ENCODE measurements around the gene CEND1.

CEND1 gene

GRCh38 chr11:789943-790342, at the start of gene CEND1:
CEND1 (minus strand) TSS chr11:790090; CDS start chr11:788576, 1,514 bp downstream.
- Mint-ChIP-seq H3K27me3 (ENCODE audit: low read depth) (no peaks in the 10 kb centered on the region), H3K36me3 (ENCODE audit: low read depth) (peaks cover 3% of the 10 kb centered on the region), H3K27ac (no peak within 1 kb of the TSS), H3K9me3 (no peaks in the 10 kb centered on the region), H3K4me3 (peak within 1 kb of the TSS; percentile 21), H3K4me1 (ENCODE audit: low read depth) (no peaks in the 10 kb centered on the region)

DNA sequence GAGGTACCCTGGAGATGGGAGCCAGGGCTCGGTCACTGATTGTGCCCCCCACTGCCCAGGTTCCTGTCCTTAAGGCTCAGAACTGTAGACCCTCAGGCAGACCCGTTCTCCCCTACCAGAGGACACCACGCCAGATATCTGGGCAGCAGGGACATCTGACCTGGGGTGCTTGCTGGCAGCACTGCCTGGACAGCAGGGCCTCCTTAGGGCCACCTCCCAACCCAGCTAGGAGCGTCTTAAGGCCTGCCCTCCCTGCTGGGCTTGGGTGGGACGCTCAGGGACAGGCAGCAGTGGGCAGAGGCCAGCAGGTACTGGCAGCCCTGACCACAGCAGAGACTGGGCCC, 49.4 kb upstream of the CEND1 start:
- Mint-ChIP-seq H3K36me3 (ENCODE audit: low read depth) (peaks cover 3% of the 10 kb centered on the region), H3K4me3 (no peak overlapping the region), H3K9me3 (no peaks in the 10 kb centered on the region), H3K27ac (no peak overlapping the region), H3K4me1 (ENCODE audit: low read depth) (peaks cover 15% of the 10 kb centered on the region), H3K27me3 (ENCODE audit: low read depth) (no peaks in the 10 kb centered on the region)

GRCh38 chr11:838441-839279, 48.8 kb upstream of the CEND1 start:
- no peaks in the 10 kb centered on the region for H3K9me3 Mint-ChIP-seq
- H3K4me1 Mint-ChIP-seq (ENCODE audit: low read depth), result peaks cover 12% of the 10 kb centered on the region
- H3K27me3 Mint-ChIP-seq (ENCODE audit: low read depth), result no peaks in the 10 kb centered on the region
- no peak overlapping the region for H3K4me3 Mint-ChIP-seq
- no peak overlapping the region for H3K27ac Mint-ChIP-seq
- H3K36me3 Mint-ChIP-seq (ENCODE audit: low read depth), result peaks cover 3% of the 10 kb centered on the region

- Mint-ChIP-seq H3K9me3 (no peaks in the 10 kb centered on the region), H3K4me3 (no peak overlapping the region), H3K4me1 (ENCODE audit: low read depth) (peaks cover 11% of the 10 kb centered on the region), H3K36me3 (ENCODE audit: low read depth) (peaks cover 3% of the 10 kb centered on the region), H3K27me3 (ENCODE audit: low read depth) (no peaks in the 10 kb centered on the region), H3K27ac (no peak overlapping the region)
Observed at GRCh38 chr11:837990-838307, 48.1 kb upstream of the CEND1 start.

DNA sequence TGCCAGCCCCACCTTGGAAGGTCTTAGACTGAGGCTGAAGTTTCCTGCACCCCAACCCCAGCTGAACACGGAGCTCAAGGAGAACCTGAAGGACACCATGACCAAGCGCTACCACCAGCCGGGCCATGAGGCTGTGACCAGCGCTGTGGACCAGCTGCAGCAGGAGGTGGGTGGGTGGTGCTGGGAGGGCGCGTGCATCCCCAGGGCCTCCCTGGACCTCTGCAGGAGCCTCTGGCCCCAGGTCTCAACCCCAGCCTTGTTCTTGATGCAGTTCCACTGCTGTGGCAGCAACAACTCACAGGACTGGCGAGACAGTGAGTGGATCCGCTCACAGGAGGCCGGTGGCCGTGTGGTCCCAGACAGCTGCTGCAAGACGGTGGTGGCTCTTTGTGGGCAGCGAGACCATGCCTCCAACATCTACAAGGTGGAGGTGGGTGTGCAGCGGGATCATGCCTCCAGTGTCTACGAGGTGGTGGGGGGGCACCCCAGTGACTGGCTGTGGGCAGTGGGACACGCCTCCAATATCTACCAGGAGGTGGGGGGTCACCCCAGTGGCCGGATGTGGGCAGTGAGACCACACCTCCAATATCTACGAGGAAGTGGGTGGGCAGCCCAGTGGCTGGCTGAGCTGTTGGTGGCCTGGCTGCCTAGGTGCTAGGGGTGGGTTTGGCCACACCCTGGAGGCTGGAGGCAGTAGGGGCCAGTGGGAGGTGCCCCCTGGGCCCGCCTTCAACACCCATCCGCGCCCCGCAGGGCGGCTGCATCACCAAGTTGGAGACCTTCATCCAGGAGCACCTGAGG, 47.5 kb upstream of the CEND1 start:
- H3K4me3 Mint-ChIP-seq, result no peak overlapping the region
- H3K4me1 Mint-ChIP-seq (ENCODE audit: low read depth), result peaks cover 11% of the 10 kb centered on the region
- no peak overlapping the region for H3K27ac Mint-ChIP-seq
- H3K36me3 Mint-ChIP-seq (ENCODE audit: low read depth), result peaks cover 3% of the 10 kb centered on the region
- H3K9me3 Mint-ChIP-seq, result no peaks in the 10 kb centered on the region
- no peaks in the 10 kb centered on the region for H3K27me3 Mint-ChIP-seq (ENCODE audit: low read depth)

DNA sequence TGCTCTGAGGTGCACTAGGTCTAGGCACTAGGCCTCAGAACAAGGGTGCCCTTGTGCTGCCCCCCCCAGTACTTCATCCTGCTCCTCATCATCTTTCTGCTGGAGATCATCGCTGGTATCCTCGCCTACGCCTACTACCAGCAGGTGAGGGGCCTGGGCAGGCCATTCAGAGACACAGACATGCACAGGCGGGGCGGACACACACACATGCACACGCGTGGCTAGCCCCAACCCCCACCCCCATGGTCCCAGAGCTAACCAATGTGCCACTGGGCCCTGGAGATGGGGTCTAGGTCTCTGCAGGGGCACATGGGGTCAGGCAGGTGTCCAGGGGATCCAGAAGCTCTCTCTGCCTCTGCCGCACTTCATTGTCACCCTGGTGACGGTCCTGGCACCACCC, 46.8 kb upstream of the CEND1 start:
- H3K9me3 Mint-ChIP-seq, result no peaks in the 10 kb centered on the region

GRCh38 chr11:836274-836673, 46.4 kb upstream of the CEND1 start:
- peaks cover 3% of the 10 kb centered on the region for H3K36me3 Mint-ChIP-seq (ENCODE audit: low read depth)
- no peak overlapping the region for H3K27ac Mint-ChIP-seq
- H3K4me3 Mint-ChIP-seq, result no peak overlapping the region
- peaks cover 11% of the 10 kb centered on the region for H3K4me1 Mint-ChIP-seq (ENCODE audit: low read depth)
- H3K9me3 Mint-ChIP-seq, result no peaks in the 10 kb centered on the region
- H3K27me3 Mint-ChIP-seq (ENCODE audit: low read depth), result peaks cover 11% of the 10 kb centered on the region

More for the DNA sequence above, 46.8 kb upstream of the CEND1 start:
- Mint-ChIP-seq H3K27ac (no peak overlapping the region), H3K4me3 (no peak overlapping the region), H3K4me1 (ENCODE audit: low read depth) (peaks cover 11% of the 10 kb centered on the region), H3K36me3 (ENCODE audit: low read depth) (peaks cover 3% of the 10 kb centered on the region), H3K27me3 (ENCODE audit: low read depth) (peaks cover 7% of the 10 kb centered on the region)

- Mint-ChIP-seq H3K27me3 (ENCODE audit: low read depth) (peaks cover 19% of the 10 kb centered on the region), H3K4me3 (no peak overlapping the region), H3K4me1 (ENCODE audit: low read depth) (peaks cover 2% of the 10 kb centered on the region), H3K36me3 (ENCODE audit: low read depth) (peaks cover 3% of the 10 kb centered on the region), H3K27ac (no peak overlapping the region), H3K9me3 (no peaks in the 10 kb centered on the region)
Observed at GRCh38 chr11:834371-835316, 44.8 kb upstream of the CEND1 start.

DNA sequence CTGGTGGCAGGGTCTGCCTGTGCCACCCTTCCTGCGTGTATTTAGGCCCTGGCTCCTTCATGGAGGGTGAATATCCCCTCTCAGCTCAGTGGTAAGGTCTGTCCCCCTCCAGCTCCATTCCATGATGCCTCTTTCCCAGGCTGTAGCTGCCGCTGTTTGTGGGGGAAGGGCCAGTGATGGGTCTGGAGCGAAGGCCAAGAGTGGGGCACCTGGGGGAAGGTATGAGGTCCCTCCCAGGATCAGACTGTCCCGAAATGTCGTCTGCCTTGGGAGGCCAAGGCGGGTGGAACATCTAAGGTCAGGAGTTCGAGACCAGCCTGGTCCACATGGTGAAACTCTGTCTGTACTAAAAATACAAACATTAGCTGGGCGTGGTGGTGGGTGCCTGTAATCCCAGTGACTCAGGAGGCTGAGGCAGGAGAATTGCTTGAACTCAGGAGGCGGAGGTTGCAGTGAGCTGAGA, 44.0 kb upstream of the CEND1 start:
- Mint-ChIP-seq H3K27me3 (ENCODE audit: low read depth) (peaks cover 26% of the 10 kb centered on the region), H3K36me3 (ENCODE audit: low read depth) (peaks cover 1% of the 10 kb centered on the region), H3K4me1 (ENCODE audit: low read depth) (peaks cover 2% of the 10 kb centered on the region), H3K9me3 (no peaks in the 10 kb centered on the region), H3K27ac (no peak overlapping the region), H3K4me3 (peak overlapping the region; percentile 42)

DNA sequence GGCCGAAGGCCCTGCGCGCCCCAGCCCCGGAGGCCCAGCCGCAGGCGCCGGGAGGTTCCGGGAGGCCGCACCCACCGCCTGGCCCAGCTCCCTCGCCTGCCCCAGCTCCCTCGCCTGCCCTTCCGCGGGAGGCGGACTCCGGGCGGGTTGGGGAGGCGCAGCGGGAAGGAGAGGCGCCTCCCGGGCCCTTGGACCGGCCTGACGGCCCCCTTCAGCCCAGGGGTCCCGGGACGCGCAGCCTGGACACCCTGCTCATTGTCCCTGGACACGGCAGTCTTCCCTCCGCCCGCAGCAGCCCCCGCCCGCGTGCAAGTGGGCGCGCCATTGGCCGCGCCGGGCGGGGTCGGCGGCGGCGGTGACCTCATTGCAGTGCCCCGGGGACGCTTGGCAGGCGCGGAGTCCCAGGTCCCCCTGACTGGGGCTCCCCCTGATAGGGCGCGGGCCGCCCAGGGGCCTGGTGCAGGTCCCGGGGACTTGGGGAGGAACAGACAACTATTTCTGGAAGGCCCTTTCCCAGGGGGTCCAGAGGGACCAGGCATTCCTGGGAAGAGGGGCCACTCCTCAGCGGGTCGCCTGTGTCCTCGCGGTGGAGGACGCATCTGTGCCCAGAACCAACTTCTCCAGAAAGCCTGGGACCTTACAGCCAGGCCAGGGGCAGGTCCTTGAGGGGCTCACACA, 43.4 kb upstream of the CEND1 start:
- Mint-ChIP-seq H3K27ac (no peak overlapping the region), H3K27me3 (ENCODE audit: low read depth) (peaks cover 32% of the 10 kb centered on the region), H3K36me3 (ENCODE audit: low read depth) (peaks cover 1% of the 10 kb centered on the region), H3K4me3 (no peak overlapping the region), H3K9me3 (no peaks in the 10 kb centered on the region), H3K4me1 (ENCODE audit: low read depth) (peaks cover 2% of the 10 kb centered on the region)

GRCh38 chr11:832529-833113, 42.7 kb upstream of the CEND1 start, which contains the start of gene CD151:
CD151 (plus strand) TSS chr11:832952; CDS start chr11:836070, 3,118 bp downstream.
- H3K27me3 Mint-ChIP-seq (ENCODE audit: low read depth), result peaks cover 39% of the 10 kb centered on the region
- no peak within 1 kb of the TSS for H3K27ac Mint-ChIP-seq
- H3K4me1 Mint-ChIP-seq (ENCODE audit: low read depth), result peaks cover 3% of the 10 kb centered on the region

GRCh38 chr11:831961-832528, 42.2 kb upstream of the CEND1 start:
- Mint-ChIP-seq H3K4me3 (peak overlapping the region; percentile 67), H3K27me3 (ENCODE audit: low read depth) (peaks cover 41% of the 10 kb centered on the region), H3K36me3 (ENCODE audit: low read depth) (peaks cover 1% of the 10 kb centered on the region), H3K27ac (no peak overlapping the region), H3K9me3 (no peaks in the 10 kb centered on the region), H3K4me1 (ENCODE audit: low read depth) (peaks cover 4% of the 10 kb centered on the region)

More at GRCh38 chr11:832529-833113, 42.7 kb upstream of the CEND1 start, which contains the start of gene CD151:
- Mint-ChIP-seq H3K36me3 (ENCODE audit: low read depth) (peaks cover 1% of the 10 kb centered on the region), H3K4me3 (peak within 1 kb of the TSS; percentile 67), H3K9me3 (no peaks in the 10 kb centered on the region)
